HepG2 (cell line): ENCODE results near the gene SERPINA6. TPM values are rescaled to one million over a fixed set of nuclear protein-coding genes. Genes with fewer than 3 reads are reported as not detected.

Experiments
- GFI1 ChIP-seq: sonication (generic); formaldehyde crosslinking; IDR thresholded peaks from 2 replicates; pipeline ENCODE4 v1.5.0; 2020; ENCODE audit warnings: missing genetic modification reagents, mild to moderate bottlenecking, borderline replicate concordance
- HHEX ChIP-seq: IDR thresholded peaks from 2 replicates; pipeline ENCODE4 v1.6.1; 2016; ENCODE audit warnings: control low read depth
- KMT2B ChIP-seq: IDR thresholded peaks from 2 replicates; pipeline ENCODE4 v1.6.1; 2016; ENCODE audit warnings: missing genetic modification reagents, missing compliant biosample characterization
- NCOR1 ChIP-seq: fragments of 200-600 bp; sonication (generic); IDR thresholded peaks from 2 replicates; pipeline ENCODE4 v1.7.0; 2017; ENCODE audit warnings: antibody characterized with exemption, low read length, borderline replicate concordance
- RBM39 ChIP-seq: fragments of 200-400 bp; formaldehyde crosslinking; IDR thresholded peaks from one replicate; pipeline ENCODE4 v1.6.1; 2018; ENCODE audit warnings: antibody characterized with exemption, mild to moderate bottlenecking, low read depth, low read length; ENCODE audit not compliant: poor library complexity, severe bottlenecking
- ZNF234 ChIP-seq: sonication (generic); formaldehyde crosslinking; conservative IDR thresholded peaks from 2 replicates; pipeline ENCODE4 v1.5.1; 2020; ENCODE audit warnings: mild to moderate bottlenecking, missing genetic modification reagents
- ZNF317 ChIP-seq: sonication (generic); formaldehyde crosslinking; IDR thresholded peaks from 2 replicates; pipeline ENCODE4 v1.5.0; 2020; ENCODE audit warnings: mild to moderate bottlenecking, missing genetic modification reagents
- polyA plus RNA-seq, 8 experiments: library from polyadenylated mRNA; depleted of rRNA in 3 of 8; stranded (reverse) in 7 of 8; unstranded in 1 of 8; fragments of >200 nt; fragmentation: Illumina TruSeq in 4 of 8; extraction: Trizol in 4 of 8; gene quantifications; 2 replicates each; pipeline versions ENCODE4 v1.2.1 to v1.2.3, GENCODE V29; 2011 to 2016; ENCODE audit warnings: low read depth in 4 of 8, missing spikeins in 1 of 8, mixed read lengths in 1 of 8; ENCODE audit not compliant: insufficient read depth in 1 of 8
- total RNA-seq, 5 experiments: library from RNA; depleted of rRNA; stranded (reverse); fragments of >200 nt; fragmentation: Illumina TruSeq; extraction: Trizol; gene quantifications; 2 replicates each; pipeline ENCODE4 v1.2.3, GENCODE V29; 2016; ENCODE audit warnings: low read depth in 1 of 5
- TF ChIP-seq, protein P1 (sequence below): sonication (generic); formaldehyde crosslinking; IDR thresholded peaks from 2 replicates; pipeline ENCODE4 v1.4.0; 2020; ENCODE audit warnings: missing genetic modification reagents
- TF ChIP-seq, protein P2 (sequence below): IDR thresholded peaks from 2 replicates; pipeline ENCODE4 v1.6.1; 2016; ENCODE audit warnings: low read depth
- TF ChIP-seq, protein P3 (sequence below): fragments of 450-650 bp; IDR thresholded peaks from 2 replicates; pipeline ENCODE4 v1.6.1; 2017; ENCODE audit warnings: mild to moderate bottlenecking
- TF ChIP-seq, protein P4 (sequence below): IDR thresholded peaks from 2 replicates; pipeline ENCODE4 v1.6.1; 2016; ENCODE audit warnings: mild to moderate bottlenecking
- TF ChIP-seq, protein P5 (sequence below): sonication (generic); formaldehyde crosslinking; IDR thresholded peaks from 2 replicates; pipeline ENCODE4 v1.5.1; 2020; ENCODE audit warnings: mild to moderate bottlenecking, missing genetic modification reagents
- TF ChIP-seq, protein P6 (sequence below): sonication (generic); formaldehyde crosslinking; IDR thresholded peaks from 2 replicates; pipeline ENCODE4 v1.8.0; 2022; ENCODE audit warnings: mild to moderate bottlenecking, missing genetic modification reagents, moderate library complexity

The SERPINA6 gene
- total and polyA plus RNA-seq, 2 of the 13 experiments (the other 11 are each of a cell fraction or from before 2014, with no cell fraction given) = 260 to 333 TPM

DNA sequence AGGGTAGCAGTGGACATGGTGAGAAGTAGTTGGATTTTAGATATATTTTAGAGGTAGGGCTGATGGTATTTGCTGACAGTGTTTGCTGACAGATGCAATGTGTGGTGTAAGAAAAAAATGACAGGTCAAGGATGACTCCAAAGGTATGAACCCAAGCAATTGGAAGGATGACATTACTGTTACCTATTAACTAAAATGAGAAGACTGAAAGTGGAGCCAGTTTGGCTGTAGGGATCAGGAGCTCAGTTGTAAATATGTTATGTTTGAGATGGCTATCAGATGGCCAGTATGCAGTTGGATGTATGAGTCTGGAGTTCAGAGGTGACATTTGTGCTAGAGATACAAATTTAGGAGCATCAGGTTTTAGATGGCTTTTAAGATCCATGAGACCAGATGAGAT is 17.4 kb upstream of the SERPINA6 start (continued):
- TF ChIP-seq, protein P1, sequence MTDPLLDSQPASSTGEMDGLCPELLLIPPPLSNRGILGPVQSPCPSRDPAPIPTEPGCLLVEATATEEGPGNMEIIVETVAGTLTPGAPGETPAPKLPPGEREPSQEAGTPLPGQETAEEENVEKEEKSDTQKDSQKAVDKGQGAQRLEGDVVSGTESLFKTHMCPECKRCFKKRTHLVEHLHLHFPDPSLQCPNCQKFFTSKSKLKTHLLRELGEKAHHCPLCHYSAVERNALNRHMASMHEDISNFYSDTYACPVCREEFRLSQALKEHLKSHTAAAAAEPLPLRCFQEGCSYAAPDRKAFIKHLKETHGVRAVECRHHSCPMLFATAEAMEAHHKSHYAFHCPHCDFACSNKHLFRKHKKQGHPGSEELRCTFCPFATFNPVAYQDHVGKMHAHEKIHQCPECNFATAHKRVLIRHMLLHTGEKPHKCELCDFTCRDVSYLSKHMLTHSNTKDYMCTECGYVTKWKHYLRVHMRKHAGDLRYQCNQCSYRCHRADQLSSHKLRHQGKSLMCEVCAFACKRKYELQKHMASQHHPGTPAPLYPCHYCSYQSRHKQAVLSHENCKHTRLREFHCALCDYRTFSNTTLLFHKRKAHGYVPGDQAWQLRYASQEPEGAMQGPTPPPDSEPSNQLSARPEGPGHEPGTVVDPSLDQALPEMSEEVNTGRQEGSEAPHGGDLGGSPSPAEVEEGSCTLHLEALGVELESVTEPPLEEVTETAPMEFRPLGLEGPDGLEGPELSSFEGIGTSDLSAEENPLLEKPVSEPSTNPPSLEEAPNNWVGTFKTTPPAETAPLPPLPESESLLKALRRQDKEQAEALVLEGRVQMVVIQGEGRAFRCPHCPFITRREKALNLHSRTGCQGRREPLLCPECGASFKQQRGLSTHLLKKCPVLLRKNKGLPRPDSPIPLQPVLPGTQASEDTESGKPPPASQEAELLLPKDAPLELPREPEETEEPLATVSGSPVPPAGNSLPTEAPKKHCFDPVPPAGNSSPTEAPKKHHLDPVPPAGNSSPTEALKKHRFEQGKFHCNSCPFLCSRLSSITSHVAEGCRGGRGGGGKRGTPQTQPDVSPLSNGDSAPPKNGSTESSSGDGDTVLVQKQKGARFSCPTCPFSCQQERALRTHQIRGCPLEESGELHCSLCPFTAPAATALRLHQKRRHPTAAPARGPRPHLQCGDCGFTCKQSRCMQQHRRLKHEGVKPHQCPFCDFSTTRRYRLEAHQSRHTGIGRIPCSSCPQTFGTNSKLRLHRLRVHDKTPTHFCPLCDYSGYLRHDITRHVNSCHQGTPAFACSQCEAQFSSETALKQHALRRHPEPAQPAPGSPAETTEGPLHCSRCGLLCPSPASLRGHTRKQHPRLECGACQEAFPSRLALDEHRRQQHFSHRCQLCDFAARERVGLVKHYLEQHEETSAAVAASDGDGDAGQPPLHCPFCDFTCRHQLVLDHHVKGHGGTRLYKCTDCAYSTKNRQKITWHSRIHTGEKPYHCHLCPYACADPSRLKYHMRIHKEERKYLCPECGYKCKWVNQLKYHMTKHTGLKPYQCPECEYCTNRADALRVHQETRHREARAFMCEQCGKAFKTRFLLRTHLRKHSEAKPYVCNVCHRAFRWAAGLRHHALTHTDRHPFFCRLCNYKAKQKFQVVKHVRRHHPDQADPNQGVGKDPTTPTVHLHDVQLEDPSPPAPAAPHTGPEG = no peak
- TF ChIP-seq HHEX (CRISPR knock-in tag) = peak; percentile 82
- TF ChIP-seq GFI1 = peak; percentile 81
- TF ChIP-seq, protein P2, sequence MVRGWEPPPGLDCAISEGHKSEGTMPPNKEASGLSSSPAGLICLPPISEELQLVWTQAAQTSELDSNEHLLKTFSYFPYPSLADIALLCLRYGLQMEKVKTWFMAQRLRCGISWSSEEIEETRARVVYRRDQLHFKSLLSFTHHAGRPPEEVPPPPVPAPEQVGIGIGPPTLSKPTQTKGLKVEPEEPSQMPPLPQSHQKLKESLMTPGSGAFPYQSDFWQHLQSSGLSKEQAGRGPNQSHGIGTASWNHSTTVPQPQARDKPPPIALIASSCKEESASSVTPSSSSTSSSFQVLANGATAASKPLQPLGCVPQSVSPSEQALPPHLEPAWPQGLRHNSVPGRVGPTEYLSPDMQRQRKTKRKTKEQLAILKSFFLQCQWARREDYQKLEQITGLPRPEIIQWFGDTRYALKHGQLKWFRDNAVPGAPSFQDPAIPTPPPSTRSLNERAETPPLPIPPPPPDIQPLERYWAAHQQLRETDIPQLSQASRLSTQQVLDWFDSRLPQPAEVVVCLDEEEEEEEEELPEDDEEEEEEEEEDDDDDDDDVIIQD (CRISPR knock-in tag) = peak; percentile 50; the same call in 1 of the 2 replicates
- no peak for TF ChIP-seq KMT2B (CRISPR knock-in tag)
- TF ChIP-seq NCOR1 = peak; percentile 87
- TF ChIP-seq, protein P3, sequence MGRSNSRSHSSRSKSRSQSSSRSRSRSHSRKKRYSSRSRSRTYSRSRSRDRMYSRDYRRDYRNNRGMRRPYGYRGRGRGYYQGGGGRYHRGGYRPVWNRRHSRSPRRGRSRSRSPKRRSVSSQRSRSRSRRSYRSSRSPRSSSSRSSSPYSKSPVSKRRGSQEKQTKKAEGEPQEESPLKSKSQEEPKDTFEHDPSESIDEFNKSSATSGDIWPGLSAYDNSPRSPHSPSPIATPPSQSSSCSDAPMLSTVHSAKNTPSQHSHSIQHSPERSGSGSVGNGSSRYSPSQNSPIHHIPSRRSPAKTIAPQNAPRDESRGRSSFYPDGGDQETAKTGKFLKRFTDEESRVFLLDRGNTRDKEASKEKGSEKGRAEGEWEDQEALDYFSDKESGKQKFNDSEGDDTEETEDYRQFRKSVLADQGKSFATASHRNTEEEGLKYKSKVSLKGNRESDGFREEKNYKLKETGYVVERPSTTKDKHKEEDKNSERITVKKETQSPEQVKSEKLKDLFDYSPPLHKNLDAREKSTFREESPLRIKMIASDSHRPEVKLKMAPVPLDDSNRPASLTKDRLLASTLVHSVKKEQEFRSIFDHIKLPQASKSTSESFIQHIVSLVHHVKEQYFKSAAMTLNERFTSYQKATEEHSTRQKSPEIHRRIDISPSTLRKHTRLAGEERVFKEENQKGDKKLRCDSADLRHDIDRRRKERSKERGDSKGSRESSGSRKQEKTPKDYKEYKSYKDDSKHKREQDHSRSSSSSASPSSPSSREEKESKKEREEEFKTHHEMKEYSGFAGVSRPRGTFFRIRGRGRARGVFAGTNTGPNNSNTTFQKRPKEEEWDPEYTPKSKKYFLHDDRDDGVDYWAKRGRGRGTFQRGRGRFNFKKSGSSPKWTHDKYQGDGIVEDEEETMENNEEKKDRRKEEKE = no peak
- TF ChIP-seq RBM39 = no peak
- TF ChIP-seq, protein P4, sequence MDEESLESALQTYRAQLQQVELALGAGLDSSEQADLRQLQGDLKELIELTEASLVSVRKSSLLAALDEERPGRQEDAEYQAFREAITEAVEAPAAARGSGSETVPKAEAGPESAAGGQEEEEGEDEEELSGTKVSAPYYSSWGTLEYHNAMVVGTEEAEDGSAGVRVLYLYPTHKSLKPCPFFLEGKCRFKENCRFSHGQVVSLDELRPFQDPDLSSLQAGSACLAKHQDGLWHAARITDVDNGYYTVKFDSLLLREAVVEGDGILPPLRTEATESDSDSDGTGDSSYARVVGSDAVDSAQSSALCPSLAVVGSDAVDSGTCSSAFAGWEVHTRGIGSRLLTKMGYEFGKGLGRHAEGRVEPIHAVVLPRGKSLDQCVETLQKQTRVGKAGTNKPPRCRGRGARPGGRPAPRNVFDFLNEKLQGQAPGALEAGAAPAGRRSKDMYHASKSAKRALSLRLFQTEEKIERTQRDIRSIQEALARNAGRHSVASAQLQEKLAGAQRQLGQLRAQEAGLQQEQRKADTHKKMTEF (CRISPR knock-in tag) = peak; percentile 79
- TF ChIP-seq ZNF234 (CRISPR knock-in tag) = no peak
- TF ChIP-seq ZNF317 (CRISPR knock-in tag) = peak; percentile 29; the same call in 1 of the 2 replicates
- TF ChIP-seq, protein P5, sequence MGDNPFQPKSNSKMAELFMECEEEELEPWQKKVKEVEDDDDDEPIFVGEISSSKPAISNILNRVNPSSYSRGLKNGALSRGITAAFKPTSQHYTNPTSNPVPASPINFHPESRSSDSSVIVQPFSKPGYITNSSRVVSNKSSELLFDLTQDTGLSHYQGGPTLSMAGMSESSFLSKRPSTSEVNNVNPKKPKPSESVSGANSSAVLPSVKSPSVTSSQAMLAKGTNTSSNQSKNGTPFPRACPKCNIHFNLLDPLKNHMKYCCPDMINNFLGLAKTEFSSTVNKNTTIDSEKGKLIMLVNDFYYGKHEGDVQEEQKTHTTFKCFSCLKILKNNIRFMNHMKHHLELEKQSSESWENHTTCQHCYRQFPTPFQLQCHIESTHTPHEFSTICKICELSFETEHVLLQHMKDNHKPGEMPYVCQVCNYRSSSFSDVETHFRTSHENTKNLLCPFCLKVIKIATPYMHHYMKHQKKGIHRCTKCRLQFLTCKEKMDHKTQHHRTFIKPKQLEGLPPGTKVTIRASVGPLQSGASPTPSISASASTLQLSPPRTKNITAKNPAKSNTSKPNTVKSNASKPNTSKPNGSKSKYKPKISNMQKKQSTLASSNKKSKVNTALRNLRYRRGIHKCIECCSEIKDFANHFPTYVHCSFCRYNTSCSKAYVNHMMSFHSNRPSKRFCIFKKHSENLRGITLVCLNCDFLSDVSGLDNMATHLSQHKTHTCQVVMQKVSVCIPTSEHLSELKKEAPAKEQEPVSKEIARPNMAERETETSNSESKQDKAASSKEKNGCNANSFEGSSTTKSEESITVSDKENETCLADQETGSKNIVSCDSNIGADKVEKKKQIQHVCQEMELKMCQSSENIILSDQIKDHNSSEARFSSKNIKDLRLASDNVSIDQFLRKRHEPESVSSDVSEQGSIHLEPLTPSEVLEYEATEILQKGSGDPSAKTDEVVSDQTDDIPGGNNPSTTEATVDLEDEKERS (CRISPR knock-in tag) = peak; percentile 66; the same call in 1 of the 2 replicates
- TF ChIP-seq, protein P6, sequence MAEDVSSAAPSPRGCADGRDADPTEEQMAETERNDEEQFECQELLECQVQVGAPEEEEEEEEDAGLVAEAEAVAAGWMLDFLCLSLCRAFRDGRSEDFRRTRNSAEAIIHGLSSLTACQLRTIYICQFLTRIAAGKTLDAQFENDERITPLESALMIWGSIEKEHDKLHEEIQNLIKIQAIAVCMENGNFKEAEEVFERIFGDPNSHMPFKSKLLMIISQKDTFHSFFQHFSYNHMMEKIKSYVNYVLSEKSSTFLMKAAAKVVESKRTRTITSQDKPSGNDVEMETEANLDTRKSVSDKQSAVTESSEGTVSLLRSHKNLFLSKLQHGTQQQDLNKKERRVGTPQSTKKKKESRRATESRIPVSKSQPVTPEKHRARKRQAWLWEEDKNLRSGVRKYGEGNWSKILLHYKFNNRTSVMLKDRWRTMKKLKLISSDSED (CRISPR knock-in tag) = no peak
